NK-92 (cell line): ENCODE data around the gene MBD4.

Experiments
- DNase-seq: peaks from one replicate; lab custom pipeline; 2025; ENCODE audit not compliant: unreplicated experiment; lab: John Stamatoyannopoulos, UW

Gene MBD4

DNA sequence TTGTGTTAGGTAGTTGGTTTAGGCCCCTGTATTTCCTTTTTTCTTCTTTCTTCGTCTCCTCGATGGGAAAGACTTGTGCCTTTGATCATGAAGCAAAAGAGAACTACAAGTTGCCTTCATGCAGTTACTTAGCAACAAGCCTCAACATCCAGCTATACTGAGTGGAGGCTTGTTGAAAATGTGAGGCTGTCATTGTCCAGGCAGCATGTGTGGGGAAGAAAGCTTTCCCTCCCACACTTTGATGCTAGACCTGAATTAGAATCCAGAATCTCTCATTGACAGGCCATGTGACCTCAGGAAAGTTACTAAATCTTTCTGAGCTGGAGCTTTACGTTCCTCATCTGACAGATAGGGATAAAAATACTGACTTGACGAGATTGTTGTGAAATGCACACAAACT, 24.0 kb upstream of the MBD4 start:
- no peak for DNase-seq

DNA sequence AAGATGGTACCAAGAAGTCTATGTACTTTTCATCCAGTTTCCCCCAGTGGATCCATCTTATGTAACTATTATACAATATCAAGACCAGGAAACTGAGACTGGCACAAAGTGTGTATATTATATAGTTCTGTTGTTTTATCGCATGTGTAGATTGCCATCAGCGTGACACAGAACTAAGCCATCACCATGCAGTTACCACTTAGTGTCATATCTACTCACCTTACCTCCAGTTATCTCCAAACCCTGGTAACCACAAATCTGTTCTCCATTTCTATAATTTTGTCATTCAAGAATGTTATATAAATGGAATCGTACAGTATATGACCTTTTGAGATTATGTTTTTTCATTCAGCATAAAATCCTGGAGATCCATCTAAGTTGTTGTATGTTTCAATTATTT, 23.3 kb upstream of the MBD4 start:
- no peak for DNase-seq

GRCh38 chr3:129462361-129462968, 22.7 kb upstream of the MBD4 start:
- DNase-seq = no peak

GRCh38 chr3:129461461-129462146, 21.9 kb upstream of the MBD4 start:
- DNase-seq = no peak

GRCh38 chr3:129461022-129461421, 21.3 kb upstream of the MBD4 start:
- DNase-seq = no peak

GRCh38 chr3:129460572-129460971, 20.8 kb upstream of the MBD4 start:
- DNase-seq = no peak

DNA sequence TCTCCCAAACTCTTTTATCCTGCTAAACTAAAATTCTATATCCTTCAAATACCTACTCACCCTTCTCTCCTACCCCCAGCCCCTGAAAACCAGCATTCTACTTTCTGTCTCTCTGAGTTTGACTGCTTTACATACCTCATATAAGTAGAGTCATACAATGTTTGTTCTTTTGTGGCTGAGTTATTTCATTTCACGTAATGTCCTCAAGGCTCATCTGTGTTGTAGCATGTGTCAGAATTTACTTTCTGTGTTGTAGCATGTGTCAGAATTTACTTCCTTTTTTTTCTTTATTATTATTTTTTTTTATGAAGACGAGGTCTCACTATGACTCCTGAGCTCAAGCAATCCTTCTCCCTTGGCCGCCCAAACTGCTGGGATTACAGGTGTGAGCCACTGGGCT, 20.4 kb upstream of the MBD4 start:
- DNase-seq = no peak

DNA sequence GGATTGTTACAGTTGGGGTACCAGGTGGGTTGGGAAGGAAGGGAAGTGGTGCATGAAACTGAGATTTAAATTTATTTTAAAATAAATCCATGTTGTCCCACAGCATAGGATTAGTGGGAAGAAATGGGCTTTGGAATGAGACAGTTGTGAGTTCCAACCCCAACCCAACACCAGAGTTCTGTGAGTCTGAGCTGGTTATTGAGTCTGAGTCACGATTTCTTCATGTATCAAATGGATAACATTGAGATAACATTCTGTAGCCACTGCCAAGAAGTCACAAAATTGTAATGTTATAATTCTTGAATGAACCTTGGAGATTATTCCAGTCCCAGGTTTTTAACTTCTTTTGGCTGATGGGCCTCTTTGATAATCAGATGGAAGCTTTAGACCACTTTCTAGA, 14.0 kb upstream of the MBD4 start:
- DNase-seq = no peak

DNA sequence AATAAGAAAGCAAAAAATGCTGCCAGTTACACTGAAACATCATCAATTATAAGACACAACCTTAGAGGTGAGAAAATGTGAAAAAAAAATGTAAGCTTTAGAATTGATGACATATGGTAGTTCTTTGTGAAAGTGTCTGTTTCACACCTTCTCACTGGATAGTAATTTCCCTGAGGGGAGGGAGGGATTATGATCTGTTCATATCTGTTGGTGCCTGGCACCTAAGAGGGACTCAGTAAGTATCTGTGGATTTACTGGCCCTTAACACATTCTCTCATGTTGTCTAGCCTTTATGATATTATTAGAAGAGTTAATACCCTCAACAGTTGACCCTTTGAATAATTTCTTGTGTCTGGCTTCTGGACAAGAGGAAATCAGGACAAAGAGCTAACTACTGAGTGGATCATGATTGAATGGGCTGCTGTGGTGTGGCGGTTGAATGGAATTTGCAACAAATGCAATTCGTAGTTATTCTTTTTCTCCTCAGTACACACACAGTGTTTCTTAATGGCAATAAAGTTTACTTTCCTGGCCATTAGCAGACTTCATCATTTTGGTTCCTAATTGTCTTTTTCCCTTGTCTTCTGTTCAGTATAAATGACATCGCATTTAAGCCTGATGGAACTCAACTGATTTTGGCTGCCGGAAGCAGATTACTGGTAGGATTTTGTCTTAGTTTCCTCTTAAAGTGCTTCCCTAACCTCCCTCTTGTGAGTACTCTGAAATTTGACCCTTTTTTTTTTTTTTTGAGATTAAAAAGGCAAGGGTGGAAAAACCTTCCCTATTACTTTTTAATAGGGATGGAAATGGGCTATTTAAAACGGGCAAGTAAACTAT, 9.7 kb upstream of the MBD4 start:
- DNase-seq = no peak

GRCh38 chr3:129448186-129448895, 8.6 kb upstream of the MBD4 start:
- no peak for DNase-seq

- DNase-seq = no peak
Observed at GRCh38 chr3:129446926-129447325, 7.2 kb upstream of the MBD4 start.

DNA sequence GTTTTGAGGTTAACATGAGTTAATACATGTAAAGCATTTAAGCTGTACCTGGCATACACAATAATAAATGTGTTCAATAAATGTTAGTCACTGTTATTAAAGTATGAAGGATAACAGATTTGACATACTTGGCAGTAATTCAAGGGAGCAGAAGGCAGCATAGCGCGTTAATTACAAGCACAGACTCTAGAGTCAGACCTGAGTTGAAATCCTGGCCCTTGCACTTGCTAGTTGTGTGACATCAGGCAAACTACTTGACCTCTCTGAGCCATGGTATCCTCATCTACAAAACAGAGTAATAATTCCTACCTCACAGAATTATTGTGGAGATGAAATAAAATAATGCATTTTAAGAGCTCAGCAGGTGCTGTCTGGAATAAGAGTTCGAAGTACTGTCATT, 5.7 kb upstream of the MBD4 start:
- no peak for DNase-seq

DNA sequence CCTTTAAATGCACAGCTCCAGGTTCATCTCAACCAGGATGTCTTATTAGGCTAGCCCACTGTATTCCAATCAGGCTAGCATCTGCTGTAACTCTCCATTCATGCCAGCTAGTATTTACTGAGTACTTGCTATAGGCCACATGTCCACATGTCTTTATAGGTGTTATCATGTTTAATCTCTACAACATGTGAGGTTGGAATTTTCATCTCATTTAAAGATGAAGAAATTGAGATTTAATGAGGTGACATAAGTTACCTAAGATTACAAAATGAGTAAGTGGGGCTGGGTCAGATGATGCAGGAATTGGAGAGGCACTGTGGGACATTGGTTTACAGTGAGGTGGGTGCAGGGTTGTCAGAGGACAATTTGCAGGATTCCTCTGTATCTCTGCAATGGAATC, 3.2 kb upstream of the MBD4 start:
- DNase-seq = no peak

- DNase-seq = no peak
Observed at GRCh38 chr3:129442486-129442885, 2.7 kb upstream of the MBD4 start.

DNA sequence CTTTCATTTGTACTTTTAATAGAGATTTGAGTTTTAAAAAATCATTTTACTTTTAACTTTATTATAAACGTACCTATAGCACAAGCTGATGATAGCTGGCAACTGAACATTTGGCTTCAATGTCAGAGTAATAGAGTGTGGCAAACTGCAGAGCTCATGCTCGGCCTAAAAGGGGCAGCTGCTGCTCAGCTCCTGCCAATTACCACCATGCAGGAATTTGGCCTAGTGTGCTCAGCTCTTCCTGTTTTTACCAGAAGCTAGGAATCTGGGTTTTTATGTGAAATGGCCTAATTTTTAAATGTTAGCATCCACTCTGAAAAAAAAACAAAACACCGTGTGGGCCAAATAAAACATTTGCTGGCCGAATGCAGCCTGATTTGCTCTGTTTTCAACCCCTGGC, 2.0 kb upstream of the MBD4 start:
- DNase-seq = no peak

DNA sequence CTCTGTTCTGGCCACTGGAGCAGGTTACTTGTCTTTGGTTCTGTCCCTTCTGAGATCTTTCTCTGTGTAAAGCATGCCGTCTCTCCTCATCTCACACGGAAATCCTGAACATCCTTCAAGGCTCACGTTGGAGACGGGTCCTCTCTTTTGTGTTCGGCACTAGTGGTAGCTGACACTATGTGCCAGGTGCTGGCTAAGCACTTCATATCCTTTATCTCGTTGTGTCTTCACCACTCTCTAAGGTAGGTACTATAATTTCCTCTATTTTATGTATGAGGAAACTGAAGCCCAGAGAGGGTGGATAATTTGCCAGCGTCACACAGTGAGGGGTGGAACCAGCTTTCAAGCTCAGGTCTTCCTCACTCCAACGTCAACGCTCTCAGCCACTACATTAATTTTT, 1.5 kb upstream of the MBD4 start:
- no peak for DNase-seq

DNA sequence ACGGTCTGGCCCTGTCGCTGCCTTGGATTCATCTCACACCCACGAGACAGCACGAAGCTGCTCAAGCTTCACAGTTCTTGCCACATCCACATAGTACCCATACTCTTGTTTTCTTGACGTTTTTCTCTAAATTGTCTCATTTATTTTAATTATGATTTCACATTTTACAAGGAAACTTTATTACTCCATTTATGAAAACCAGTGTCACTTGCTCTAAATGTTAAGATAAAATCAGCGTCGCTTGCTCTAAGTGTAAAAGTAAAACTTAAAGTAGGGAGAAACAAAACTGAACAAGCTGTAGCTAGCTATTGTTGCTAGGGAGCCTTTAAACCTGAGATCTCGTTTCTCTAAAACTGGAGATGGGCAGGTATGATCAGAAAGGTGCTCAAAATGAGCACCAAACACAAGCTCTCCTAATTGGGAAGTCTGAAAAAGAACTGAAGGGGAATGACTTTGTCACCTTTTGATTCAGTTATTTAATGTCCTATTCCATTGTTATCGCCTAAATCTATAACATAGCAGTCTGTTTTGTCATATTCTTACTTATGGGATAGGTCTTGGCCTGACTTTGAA, 956 bp upstream of the MBD4 start:
- no peak for DNase-seq

DNA sequence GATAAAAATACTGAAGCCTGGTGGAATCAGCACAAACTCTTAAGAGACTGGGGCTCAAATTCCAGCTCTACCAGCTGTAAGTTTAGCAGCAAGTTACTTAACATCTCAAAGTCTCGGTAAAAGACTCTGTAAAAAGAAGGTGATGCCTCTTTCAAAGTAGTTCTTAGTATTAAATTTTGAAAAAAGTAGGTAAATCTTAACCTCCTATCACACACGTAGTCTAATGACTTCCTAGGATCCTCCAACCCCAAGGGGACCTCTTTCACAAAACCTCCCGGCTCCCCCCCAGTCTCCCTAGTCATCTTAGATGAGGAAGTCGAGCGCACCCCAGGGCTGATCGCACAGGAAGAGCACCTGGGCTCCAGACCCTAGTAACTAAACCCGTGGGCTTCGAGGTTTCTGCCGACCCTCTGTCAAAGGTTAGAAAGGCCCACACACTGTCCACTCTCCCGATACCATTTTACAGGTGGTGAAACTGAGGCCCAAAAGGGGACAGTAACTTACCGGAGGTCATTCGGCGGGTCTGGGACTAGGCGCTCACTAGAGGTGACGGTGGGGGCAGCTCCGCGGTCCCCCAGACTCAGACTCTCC, 427 bp downstream of the MBD4 start:
- DNase-seq = no peak

DNA sequence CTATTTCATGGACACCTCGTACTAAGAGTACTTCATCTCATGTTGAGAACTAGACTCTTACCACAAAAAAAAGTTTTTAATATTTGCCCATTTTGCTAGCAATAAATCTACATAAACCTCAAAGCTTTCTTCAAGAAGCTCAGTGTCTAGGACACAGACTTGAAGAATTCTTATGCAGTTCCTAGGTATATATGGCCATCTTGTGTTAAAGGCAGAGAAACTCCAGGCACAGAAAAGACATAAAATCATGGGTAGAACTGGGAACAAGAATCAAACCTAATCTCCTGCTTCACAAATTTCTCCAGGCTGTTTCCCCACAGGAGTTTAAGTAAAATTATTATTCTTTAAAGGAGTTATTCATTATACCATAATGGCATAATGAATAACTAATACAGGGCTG, 4.4 kb downstream of the MBD4 start:
- no peak for DNase-seq

DNA sequence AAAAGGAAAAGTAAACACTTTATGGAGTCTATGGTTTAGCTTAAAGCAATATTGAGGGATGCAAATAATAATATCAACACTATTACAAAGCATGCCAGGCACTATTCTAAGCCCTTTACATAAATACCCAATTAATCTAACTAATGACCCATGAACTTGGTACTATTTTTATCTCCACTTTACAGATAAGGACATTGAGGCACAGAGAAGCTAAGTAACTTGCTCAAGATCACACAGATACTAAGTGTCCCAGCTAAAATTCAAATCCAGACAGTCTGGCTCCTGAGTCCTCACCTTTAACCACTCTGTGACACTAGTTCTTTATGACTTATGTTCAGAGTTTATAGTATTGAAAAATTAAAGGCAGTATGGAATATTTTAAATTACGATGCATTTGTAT, 5.6 kb downstream of the MBD4 start:
- no peak for DNase-seq

GRCh38 chr3:129433565-129433964, 6.2 kb downstream of the MBD4 start:
- no peak for DNase-seq
